ENCODE results near the gene FARS2.

- no peak for TF ChIP-seq CTCF (conservative IDR thresholded peaks at IDR 0.05 in 1 of 2, IDR thresholded peaks at IDR 0.05 in 1 of 2; ENCODE audit: low read depth in 1 of 2, low read length in 2 of 2)
- no peak for TF ChIP-seq EZH2 (IDR thresholded peaks at IDR 0.05; ENCODE audit: low read length, missing control alignments)
These were observed 42.4 kb downstream of the FARS2 start for GRCh38 chr6:5303682-5304081.

Measured in fibroblast of lung (primary cell).